HG02938 (cell line): ENCODE data around the gene HDHD5.

Source experiments
- ATAC-seq: cut with Tn5 transposase; IDR thresholded peaks from one replicate; pipeline ENCODE4 v1.9.1; 2021; ENCODE audit warnings: mild to moderate bottlenecking, moderate library complexity; ENCODE audit not compliant: unreplicated experiment

The HDHD5 gene

DNA sequence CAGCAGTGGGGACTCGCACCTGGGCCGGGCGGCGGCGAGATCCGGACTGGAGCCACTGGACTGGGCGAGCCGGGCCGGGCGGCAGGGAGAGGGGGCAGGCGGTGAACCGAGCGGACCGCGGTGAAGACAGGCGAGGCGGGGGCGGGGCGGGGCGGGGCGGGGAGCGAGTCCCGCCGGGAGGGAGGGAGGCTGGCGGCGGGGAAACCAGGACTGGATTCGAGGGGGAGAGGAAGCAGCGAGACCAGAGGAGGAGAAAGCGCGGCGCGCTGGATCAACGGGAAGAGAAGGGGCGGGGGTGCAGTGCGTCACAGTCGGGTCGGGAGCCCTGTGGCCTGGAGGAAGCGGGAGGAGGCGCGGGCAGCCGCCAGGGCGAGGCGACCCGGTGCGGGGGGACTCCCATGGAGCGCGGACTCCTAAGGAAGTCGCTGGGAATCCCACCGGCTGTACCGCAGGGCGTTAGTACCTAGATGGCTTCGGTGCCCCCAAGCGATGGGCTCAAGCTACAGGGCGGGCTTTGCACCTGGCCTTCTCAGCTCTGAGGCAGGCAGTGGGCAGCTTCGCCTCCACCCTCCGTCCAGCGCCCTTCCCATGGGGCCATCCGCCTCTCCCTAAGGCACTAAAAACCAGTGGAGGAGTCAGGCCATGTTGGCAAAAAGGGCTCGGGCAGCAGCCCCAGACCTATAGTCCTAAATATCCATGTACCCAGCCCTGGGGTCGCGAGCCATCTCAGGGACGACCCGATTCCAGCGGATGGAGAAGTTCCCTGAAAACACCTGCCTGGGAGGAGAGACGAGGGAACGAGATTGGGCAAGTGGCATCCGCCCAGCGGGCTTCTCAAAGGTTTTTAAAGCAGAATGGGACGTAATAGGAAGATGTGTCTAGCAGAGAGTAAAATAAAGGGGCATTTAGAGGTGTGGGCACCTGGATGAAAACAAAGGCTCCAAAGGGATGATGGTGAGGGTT, 37.6 kb downstream of the HDHD5 start, which contains the start of gene TMEM121B:
Gene TMEM121B (minus strand): TSS at position 128 of the 963 bp plus-strand sequence. CDS start 233 bp downstream, outside the sequence.
- no peak for ATAC-seq

GRCh38 chr22:17120711-17121232, 38.3 kb downstream of the HDHD5 start:
- ATAC-seq: no peak

GRCh38 chr22:17120281-17120680, 38.8 kb downstream of the HDHD5 start:
- no peak for ATAC-seq

- no peak for ATAC-seq
These were observed 39.4 kb downstream of the HDHD5 start for GRCh38 chr22:17119481-17120202.

- ATAC-seq: no peak
These were observed 40.7 kb downstream of the HDHD5 start for GRCh38 chr22:17118342-17118741.

DNA sequence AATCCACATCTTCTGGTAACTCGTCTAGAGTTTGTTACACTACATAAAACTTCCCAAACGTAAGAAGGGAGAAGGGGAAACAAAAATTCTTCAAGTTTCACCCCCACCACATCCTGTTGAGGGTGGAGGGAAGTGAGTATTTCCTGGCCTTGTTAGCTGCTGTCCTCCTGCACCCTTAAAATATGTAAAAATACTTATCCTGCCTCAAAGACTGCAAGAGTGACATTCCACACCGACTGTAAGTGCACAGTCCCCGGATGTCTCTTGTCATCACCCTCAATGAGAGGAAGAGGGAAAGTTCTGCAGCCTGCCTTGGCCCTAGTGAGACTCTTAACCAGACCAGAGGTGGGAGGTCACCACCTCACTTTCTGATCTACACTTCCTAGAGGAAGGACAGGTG, 41.2 kb downstream of the HDHD5 start:
- ATAC-seq: no peak

- no peak for ATAC-seq
These were observed 41.7 kb downstream of the HDHD5 start for GRCh38 chr22:17117400-17117799.

- no peak for ATAC-seq
These were observed 42.3 kb downstream of the HDHD5 start for GRCh38 chr22:17116572-17117330.

DNA sequence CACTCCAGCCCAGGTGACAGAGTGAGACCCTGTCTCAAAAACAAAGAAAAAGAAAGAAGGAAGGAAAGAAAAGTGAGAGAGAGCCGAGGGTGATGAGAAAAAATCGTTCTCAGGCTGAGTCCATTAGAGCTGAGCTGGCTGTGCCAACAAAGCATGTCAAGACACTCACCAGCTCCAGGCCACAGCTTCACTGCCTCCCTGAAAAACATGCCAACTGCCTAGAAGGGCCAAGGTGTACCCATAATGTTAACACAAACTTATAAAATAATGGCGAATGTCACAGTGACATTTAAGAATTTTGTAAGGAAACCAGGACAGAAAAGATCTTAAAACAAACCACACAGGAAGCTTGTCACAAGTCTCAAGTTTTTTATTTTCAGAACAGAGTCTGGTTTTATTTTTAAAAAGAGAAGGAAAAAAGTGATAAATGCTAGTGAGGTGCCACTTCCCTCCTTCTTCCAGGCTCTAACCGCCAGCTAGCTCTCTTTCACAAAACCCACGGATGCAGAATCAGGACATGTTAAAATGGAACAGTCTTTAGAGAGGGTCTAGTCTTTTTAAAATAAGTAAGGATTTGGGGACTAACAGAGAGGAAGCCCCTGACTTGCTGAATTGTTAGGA, 43.0 kb downstream of the HDHD5 start:
- no peak for ATAC-seq

GRCh38 chr22:17115236-17115635, 43.8 kb downstream of the HDHD5 start:
- no peak for ATAC-seq

- no peak for ATAC-seq
These were observed 44.2 kb downstream of the HDHD5 start for GRCh38 chr22:17114898-17115235.

DNA sequence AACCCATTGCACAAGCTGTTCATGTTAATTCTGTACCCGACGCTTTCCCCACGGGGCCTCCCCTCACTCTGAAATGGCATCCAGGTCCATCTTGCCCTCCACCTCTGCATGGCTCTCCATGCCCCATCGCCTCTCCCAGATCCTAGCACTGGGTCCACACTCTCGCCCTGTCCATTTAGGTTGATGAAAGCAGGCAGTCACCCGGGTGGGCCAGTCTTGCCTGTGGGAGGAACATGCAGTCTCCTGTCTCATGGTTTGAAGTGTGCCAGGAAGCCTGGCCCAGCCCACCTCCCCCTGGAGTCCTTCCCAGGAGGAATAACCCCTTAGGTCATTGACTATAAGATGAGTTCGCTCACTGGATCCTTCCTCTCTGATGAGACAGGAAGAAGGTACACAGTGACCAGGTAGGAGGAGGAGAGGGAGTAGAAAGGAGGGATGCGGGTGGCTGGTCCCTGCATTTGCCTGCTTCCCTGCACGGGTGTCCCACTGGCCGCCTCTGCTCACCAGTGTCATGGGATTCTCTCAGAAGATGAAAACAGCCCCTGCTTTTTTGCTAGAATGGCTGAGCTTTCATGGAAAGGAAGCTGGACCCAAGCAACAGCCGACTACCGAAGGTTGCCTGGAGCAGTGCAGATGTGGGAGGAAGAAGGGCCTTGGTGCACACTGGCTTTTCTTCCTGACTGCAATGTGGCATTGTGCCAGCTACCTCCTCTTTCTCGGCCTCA, 44.7 kb downstream of the HDHD5 start:
- ATAC-seq: no peak

DNA sequence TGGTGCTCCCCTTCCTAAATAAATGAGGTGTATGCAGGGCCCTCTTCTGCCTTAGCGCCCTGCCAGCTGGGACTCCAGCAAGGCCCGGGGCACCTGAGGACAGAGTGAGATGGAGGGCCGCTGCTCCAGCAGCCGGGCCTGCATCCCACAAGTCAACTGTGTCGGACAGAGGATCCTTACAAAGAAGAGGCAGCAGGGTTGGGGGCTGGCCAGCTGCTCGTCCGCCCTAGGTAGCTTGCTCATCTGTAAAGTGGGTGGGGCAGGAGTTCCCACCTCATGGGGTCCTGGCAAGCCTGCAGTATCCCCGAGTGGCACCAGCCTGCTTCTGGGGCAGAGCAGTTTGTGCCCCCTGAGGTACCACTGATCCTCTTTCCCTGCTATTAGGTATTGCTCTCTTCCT, 45.5 kb downstream of the HDHD5 start:
- ATAC-seq: no peak

GRCh38 chr22:17112491-17113042, 46.5 kb downstream of the HDHD5 start:
- ATAC-seq: no peak

GRCh38 chr22:17110791-17111550, 48.1 kb downstream of the HDHD5 start:
- no peak for ATAC-seq

- no peak for ATAC-seq
These were observed 49.1 kb downstream of the HDHD5 start for GRCh38 chr22:17109976-17110375.

DNA sequence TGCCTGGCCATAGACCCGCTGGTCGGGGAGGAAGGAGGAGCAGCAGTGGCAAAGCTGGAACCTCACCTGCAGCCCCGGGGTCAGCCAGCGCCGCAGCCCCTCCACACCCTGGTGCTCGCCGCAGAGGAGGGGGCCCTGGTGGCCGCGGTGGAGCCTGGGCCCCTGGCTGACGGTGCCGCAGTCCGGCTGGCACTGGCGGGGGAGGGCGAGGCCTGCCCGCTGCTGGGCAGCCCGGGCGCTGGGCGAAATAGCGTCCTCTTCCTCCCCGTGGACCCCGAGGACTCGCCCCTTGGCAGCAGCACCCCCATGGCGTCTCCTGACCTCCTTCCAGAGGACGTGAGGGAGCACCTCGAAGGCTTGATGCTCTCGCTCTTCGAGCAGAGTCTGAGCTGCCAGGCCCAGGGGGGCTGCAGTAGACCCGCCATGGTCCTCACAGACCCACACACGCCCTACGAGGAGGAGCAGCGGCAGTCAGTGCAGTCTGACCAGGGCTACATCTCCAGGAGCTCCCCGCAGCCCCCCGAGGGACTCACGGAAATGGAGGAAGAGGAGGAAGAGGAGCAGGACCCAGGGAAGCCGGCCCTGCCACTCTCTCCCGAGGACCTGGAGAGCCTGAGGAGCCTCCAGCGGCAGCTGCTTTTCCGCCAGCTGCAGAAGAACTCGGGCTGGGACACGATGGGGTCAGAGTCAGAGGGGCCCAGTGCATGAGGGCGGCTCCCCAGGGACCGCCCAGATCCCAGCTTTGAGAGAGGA, 49.8 kb downstream of the HDHD5 start:
- no peak for ATAC-seq
